Keratinocyte (primary cell): ENCODE results near the gene DCPS.

Experiments
- CTCF ChIP-seq, 3 experiments: IDR thresholded peaks in 1 of 3; conservative IDR thresholded peaks in 1 of 3; optimal IDR thresholded peaks in 1 of 3; 2 replicates in 2 of 3; 3 replicates in 1 of 3; pipeline versions ENCODE3 to v1.5.1; 2011; ENCODE audit warnings: low read length in 3 of 3, mild to moderate bottlenecking in 3 of 3, moderate library complexity in 2 of 3, control low read depth in 1 of 3, inconsistent platforms in 1 of 3; ENCODE audit not compliant: insufficient read depth in 2 of 3; ENCODE audit errors: extremely low read depth in 1 of 3
- EZH2 ChIP-seq: IDR thresholded peaks from one replicate; pipeline ENCODE4 v1.6.1; 2012; ENCODE audit warnings: inconsistent platforms, mild to moderate bottlenecking, low read length, moderate library complexity

- peak in 1 of 3 experiments; percentile 9 for TF ChIP-seq CTCF (optimal IDR thresholded peaks at IDR 0.05 in 1 of 3, IDR thresholded peaks at IDR 0.05 in 1 of 3, conservative IDR thresholded peaks at IDR 0.05 in 1 of 3; ENCODE audit: extremely low read depth in 1 of 3, insufficient read depth in 2 of 3, low read length in 3 of 3)
- no peak for TF ChIP-seq EZH2
Measured at GRCh38 chr11:126359431-126360048, 55.7 kb downstream of the DCPS start.
